ENCODE measurements around the gene GAB4. TPM values are rescaled to one million over a fixed set of nuclear protein-coding genes. Genes with fewer than 3 reads are reported as not detected.
A peak's percentile ranks its signal among the peaks of the same experiment; 100 is the strongest.

The GAB4 gene
- total and polyA plus RNA-seq, 3 experiments from 2014 or later = not detected

- Mint-ChIP-seq H3K4me1 (no peaks in the 10 kb centered on the region), H3K27ac (peak overlapping the region in 1 of 8 donors; percentile 88), H3K36me3 (no peaks in the 10 kb centered on the region), H3K9me3 (peaks cover 0 to 2% (median 0%) of the 10 kb centered on the region in 5 donors), H3K4me3 (no peak overlapping the region), H3K27me3 (peaks cover 7 to 46% of the 10 kb centered on the region in 2 donors)
- no peak for DNase-seq
- H3K4me3 ChIP-seq (ENCODE audit: low read length) = no peak overlapping the region
- no peak overlapping the region for H3K27ac ChIP-seq (ENCODE audit: low read depth, low read length)
- no peaks in the 10 kb centered on the region for H3K36me3 ChIP-seq (ENCODE audit: insufficient read depth, low read length)
- H3K27me3 ChIP-seq (ENCODE audit: insufficient read depth, low read length, poor library complexity, severe bottlenecking) = no peaks in the 10 kb centered on the region
- ChIA-PET POLR2A (no interaction called here), CTCF (no interaction called here)
- no peaks in the 10 kb centered on the region for H3K9me3 ChIP-seq (ENCODE audit: low read length)
- H3K4me1 ChIP-seq (ENCODE audit: insufficient read depth, low read length) = no peaks in the 10 kb centered on the region
Observed at GRCh38 chr22:16973591-16974297, 34.3 kb downstream of the GAB4 start.

- POLR2A ChIA-PET = no interaction called here
- Histone ChIP-seq H3K4me1 (ENCODE audit: insufficient read depth, low read length) (no peaks in the 10 kb centered on the region), H3K9me3 (ENCODE audit: low read length) (no peaks in the 10 kb centered on the region), H3K36me3 (ENCODE audit: insufficient read depth, low read length) (no peaks in the 10 kb centered on the region), H3K4me3 (ENCODE audit: low read length) (no peak overlapping the region), H3K27ac (ENCODE audit: low read depth, low read length) (no peak overlapping the region), H3K27me3 (ENCODE audit: insufficient read depth, low read length, poor library complexity, severe bottlenecking) (no peaks in the 10 kb centered on the region)
- no peaks in the 10 kb centered on the region for H3K36me3 Mint-ChIP-seq
- CTCF ChIA-PET = no interaction called here
- no peak for DNase-seq
- H3K9me3 Mint-ChIP-seq = no peaks in the 10 kb centered on the region
- no peak overlapping the region for H3K27ac Mint-ChIP-seq
- no peaks in the 10 kb centered on the region for H3K4me1 Mint-ChIP-seq
- H3K27me3 Mint-ChIP-seq = peaks cover 11 to 42% of the 10 kb centered on the region in 2 donors
- H3K4me3 Mint-ChIP-seq = no peak overlapping the region
Observed at GRCh38 chr22:16972311-16972710, 35.7 kb downstream of the GAB4 start.

- no peaks in the 10 kb centered on the region for H3K9me3 Mint-ChIP-seq
- H3K9me3 ChIP-seq (ENCODE audit: low read length) = no peaks in the 10 kb centered on the region
- H3K27ac Mint-ChIP-seq = peak overlapping the region in 1 of 8 donors; percentile 29
- POLR2A ChIA-PET = no interaction called here
- no peaks in the 10 kb centered on the region for H3K4me1 Mint-ChIP-seq
- no peak overlapping the region for H3K4me3 ChIP-seq (ENCODE audit: low read length)
- peaks cover 16 to 33% of the 10 kb centered on the region in 2 donors for H3K27me3 Mint-ChIP-seq
- no peak overlapping the region for H3K4me3 Mint-ChIP-seq
- no peak for DNase-seq
- H3K36me3 ChIP-seq (ENCODE audit: insufficient read depth, low read length) = no peaks in the 10 kb centered on the region
- no peaks in the 10 kb centered on the region for H3K27me3 ChIP-seq (ENCODE audit: insufficient read depth, low read length, poor library complexity, severe bottlenecking)
- no peak overlapping the region for H3K27ac ChIP-seq (ENCODE audit: low read depth, low read length)
- H3K36me3 Mint-ChIP-seq = no peaks in the 10 kb centered on the region
- CTCF ChIA-PET = no interaction called here
- H3K4me1 ChIP-seq (ENCODE audit: insufficient read depth, low read length) = no peaks in the 10 kb centered on the region
Observed at GRCh38 chr22:16970446-16970845, 37.6 kb downstream of the GAB4 start.

GRCh38 chr22:16969508-16970327 lies 38.3 kb downstream of the GAB4 start:
- H3K27me3 Mint-ChIP-seq = peaks cover 16 to 32% of the 10 kb centered on the region in 2 donors
- no peak for DNase-seq
- H3K4me1 ChIP-seq (ENCODE audit: insufficient read depth, low read length) = no peaks in the 10 kb centered on the region
- no peak overlapping the region for H3K27ac ChIP-seq (ENCODE audit: low read depth, low read length)
- H3K4me3 Mint-ChIP-seq = no peak overlapping the region
- no peaks in the 10 kb centered on the region for H3K4me1 Mint-ChIP-seq
- POLR2A ChIA-PET = no interaction called here
- H3K27me3 ChIP-seq (ENCODE audit: insufficient read depth, low read length, poor library complexity, severe bottlenecking) = no peaks in the 10 kb centered on the region
- H3K9me3 Mint-ChIP-seq = no peaks in the 10 kb centered on the region
- no peak overlapping the region for H3K27ac Mint-ChIP-seq
- CTCF ChIA-PET = no interaction called here
- H3K9me3 ChIP-seq (ENCODE audit: low read length) = no peaks in the 10 kb centered on the region
- H3K36me3 ChIP-seq (ENCODE audit: insufficient read depth, low read length) = no peaks in the 10 kb centered on the region
- H3K4me3 ChIP-seq (ENCODE audit: low read length) = no peak overlapping the region
- no peaks in the 10 kb centered on the region for H3K36me3 Mint-ChIP-seq

- POLR2A ChIA-PET = no interaction called here
- Histone ChIP-seq H3K4me1 (ENCODE audit: insufficient read depth, low read length) (no peaks in the 10 kb centered on the region), H3K4me3 (ENCODE audit: low read length) (no peak overlapping the region), H3K27me3 (ENCODE audit: insufficient read depth, low read length, poor library complexity, severe bottlenecking) (no peaks in the 10 kb centered on the region), H3K9me3 (ENCODE audit: low read length) (no peaks in the 10 kb centered on the region), H3K36me3 (ENCODE audit: insufficient read depth, low read length) (no peaks in the 10 kb centered on the region), H3K27ac (ENCODE audit: low read depth, low read length) (no peak overlapping the region)
- Mint-ChIP-seq H3K27me3 (peaks cover 10 to 19% of the 10 kb centered on the region in 2 donors), H3K4me1 (no peaks in the 10 kb centered on the region), H3K9me3 (no peaks in the 10 kb centered on the region), H3K36me3 (no peaks in the 10 kb centered on the region), H3K4me3 (no peak overlapping the region), H3K27ac (no peak overlapping the region)
- CTCF ChIA-PET = no interaction called here
- DNase-seq = no peak
Observed at GRCh38 chr22:16968218-16968595, 39.8 kb downstream of the GAB4 start.

GRCh38 chr22:16967453-16968217 lies 40.4 kb downstream of the GAB4 start:
- DNase-seq = no peak
- ChIA-PET POLR2A (no interaction called here), CTCF (no interaction called here)
- no peaks in the 10 kb centered on the region for H3K4me1 Mint-ChIP-seq
- H3K27me3 Mint-ChIP-seq = peaks cover 10 to 13% of the 10 kb centered on the region in 2 donors
- no peak overlapping the region for H3K27ac ChIP-seq (ENCODE audit: low read depth, low read length)
- no peak overlapping the region for H3K27ac Mint-ChIP-seq
- no peaks in the 10 kb centered on the region for H3K27me3 ChIP-seq (ENCODE audit: insufficient read depth, low read length, poor library complexity, severe bottlenecking)
- H3K36me3 Mint-ChIP-seq = no peaks in the 10 kb centered on the region
- no peak overlapping the region for H3K4me3 Mint-ChIP-seq
- no peaks in the 10 kb centered on the region for H3K4me1 ChIP-seq (ENCODE audit: insufficient read depth, low read length)
- no peak overlapping the region for H3K4me3 ChIP-seq (ENCODE audit: low read length)
- H3K9me3 ChIP-seq (ENCODE audit: low read length) = no peaks in the 10 kb centered on the region
- H3K9me3 Mint-ChIP-seq = no peaks in the 10 kb centered on the region
- no peaks in the 10 kb centered on the region for H3K36me3 ChIP-seq (ENCODE audit: insufficient read depth, low read length)

- Mint-ChIP-seq H3K4me1 (no peaks in the 10 kb centered on the region), H3K27me3 (peaks cover 5 to 9% of the 10 kb centered on the region in 2 donors), H3K27ac (no peak overlapping the region), H3K36me3 (no peaks in the 10 kb centered on the region), H3K9me3 (no peaks in the 10 kb centered on the region), H3K4me3 (no peak overlapping the region)
- DNase-seq = no peak
- Histone ChIP-seq H3K36me3 (ENCODE audit: insufficient read depth, low read length) (no peaks in the 10 kb centered on the region), H3K4me3 (ENCODE audit: low read length) (no peak overlapping the region), H3K9me3 (ENCODE audit: low read length) (no peaks in the 10 kb centered on the region), H3K4me1 (ENCODE audit: insufficient read depth, low read length) (no peaks in the 10 kb centered on the region), H3K27me3 (ENCODE audit: insufficient read depth, low read length, poor library complexity, severe bottlenecking) (no peaks in the 10 kb centered on the region), H3K27ac (ENCODE audit: low read depth, low read length) (no peak overlapping the region)
- ChIA-PET POLR2A (no interaction called here), CTCF (no interaction called here)
Observed at GRCh38 chr22:16966251-16966650, 41.8 kb downstream of the GAB4 start.

GRCh38 chr22:16965560-16965959 lies 42.5 kb downstream of the GAB4 start:
- H3K36me3 Mint-ChIP-seq = no peaks in the 10 kb centered on the region
- ChIA-PET CTCF (no interaction called here), POLR2A (no interaction called here)
- H3K9me3 ChIP-seq (ENCODE audit: low read length) = no peaks in the 10 kb centered on the region
- H3K9me3 Mint-ChIP-seq = no peaks in the 10 kb centered on the region
- H3K36me3 ChIP-seq (ENCODE audit: insufficient read depth, low read length) = no peaks in the 10 kb centered on the region
- H3K27ac ChIP-seq (ENCODE audit: low read depth, low read length) = no peak overlapping the region
- no peaks in the 10 kb centered on the region for H3K27me3 ChIP-seq (ENCODE audit: insufficient read depth, low read length, poor library complexity, severe bottlenecking)
- peaks cover 5 to 9% of the 10 kb centered on the region in 2 donors for H3K27me3 Mint-ChIP-seq
- no peaks in the 10 kb centered on the region for H3K4me1 ChIP-seq (ENCODE audit: insufficient read depth, low read length)
- H3K4me1 Mint-ChIP-seq = no peaks in the 10 kb centered on the region
- DNase-seq = no peak
- no peak overlapping the region for H3K4me3 ChIP-seq (ENCODE audit: low read length)
- no peak overlapping the region for H3K4me3 Mint-ChIP-seq
- H3K27ac Mint-ChIP-seq = no peak overlapping the region
